MM.1S (cell line): ENCODE measurements around the gene FGGY.

ENCODE experiments used
- DNase-seq: peaks from one replicate; pipeline ENCODE4 v3.0.0-alpha.2; 2015
- H2AFZ ChIP-seq: fragments of 300-600 bp; sonication (generic); 2 replicates; pipeline ENCODE4 v1.6.0; 2016; ENCODE audit warnings: antibody characterized with exemption, low read length
- H3F3A ChIP-seq: fragments of 300-600 bp; sonication (generic); 2 replicates; pipeline ENCODE4 v1.6.1; 2016; ENCODE audit warnings: mild to moderate bottlenecking, antibody characterized with exemption, low read length, moderate library complexity, mixed read lengths; ENCODE audit not compliant: insufficient read depth
- H3K27ac ChIP-seq: fragments of 300-600 bp; sonication (generic); 2 replicates; pipeline ENCODE4 v1.5.1; 2016; ENCODE audit warnings: mild to moderate bottlenecking, low read length
- H3K27me3 ChIP-seq: fragments of 300-600 bp; sonication (generic); replicated peaks from 2 replicates; pipeline ENCODE4 v1.6.0; 2016; ENCODE audit warnings: low read length; ENCODE audit not compliant: insufficient read depth
- H3K36me3 ChIP-seq: fragments of 300-600 bp; sonication (generic); replicated peaks from 2 replicates; pipeline ENCODE4 v1.6.1; 2016; ENCODE audit warnings: mild to moderate bottlenecking, low read length, mixed read lengths; ENCODE audit not compliant: insufficient read depth
- H3K4me1 ChIP-seq: fragments of 300-600 bp; sonication (generic); 2 replicates; pipeline ENCODE4 v1.6.1; 2016; ENCODE audit warnings: low read length, mixed read lengths
- H3K4me2 ChIP-seq: fragments of 300-600 bp; sonication (generic); 2 replicates; pipeline ENCODE4 v1.6.0; 2016; ENCODE audit warnings: low read depth, low read length
- H3K4me3 ChIP-seq: fragments of 300-600 bp; sonication (generic); 2 replicates; pipeline ENCODE4 v1.5.1; 2016; ENCODE audit warnings: low read length, mixed read lengths
- H3K79me2 ChIP-seq: fragments of 300-600 bp; sonication (generic); 2 replicates; pipeline ENCODE4 v1.6.1; 2016; ENCODE audit warnings: mixed run types, low read length, mixed read lengths
- H3K9ac ChIP-seq: fragments of 300-600 bp; sonication (generic); 2 replicates; pipeline ENCODE4 v1.6.1; 2016; ENCODE audit warnings: low read length, mixed read lengths
- H3K9me2 ChIP-seq: fragments of 300-600 bp; sonication (generic); replicated peaks from 2 replicates; pipeline ENCODE4 v1.6.1; 2016; ENCODE audit warnings: mild to moderate bottlenecking, low read length, mixed read lengths; ENCODE audit not compliant: insufficient read depth
- H3K9me3 ChIP-seq: fragments of 300-600 bp; sonication (generic); replicated peaks from 2 replicates; pipeline ENCODE4 v1.6.1; 2016; ENCODE audit warnings: mild to moderate bottlenecking, low read length, mixed read lengths; ENCODE audit not compliant: insufficient read depth
- H4K20me1 ChIP-seq: fragments of 300-600 bp; sonication (generic); 2 replicates; pipeline ENCODE4 v1.6.1; 2016; ENCODE audit warnings: mild to moderate bottlenecking, low read length, moderate library complexity, mixed read lengths; ENCODE audit not compliant: insufficient read depth
- CTCF ChIP-seq: fragments of 300-600 bp; sonication (generic); IDR thresholded peaks from 2 replicates; pipeline ENCODE4 v1.5.1; 2016; ENCODE audit warnings: antibody characterized with exemption, low read length, mixed read lengths
- EZH2 ChIP-seq: fragments of 300-600 bp; sonication (generic); optimal IDR thresholded peaks from 2 replicates; pipeline ENCODE3; 2017; ENCODE audit warnings: low read depth, mild to moderate bottlenecking, antibody characterized with exemption, low read length, mixed read lengths
- EZH2phosphoT487 ChIP-seq: fragments of 300-600 bp; sonication (generic); IDR thresholded peaks from 2 replicates; pipeline ENCODE4 v1.6.1; 2018; ENCODE audit warnings: antibody characterized with exemption, low read length

The FGGY gene

GRCh38 chr1:59737638-59738037, 440.7 kb downstream of the FGGY start:
- Histone ChIP-seq H3K27ac (no peak overlapping the region), H4K20me1 (no peaks in the 10 kb centered on the region), H3K4me2 (no peak overlapping the region), H3K4me1 (no peaks in the 10 kb centered on the region), H3K9me2 (no peaks in the 10 kb centered on the region), H3K36me3 (no peaks in the 10 kb centered on the region), H3F3A (no peaks in the 10 kb centered on the region), H3K79me2 (no peaks in the 10 kb centered on the region), H3K4me3 (no peak overlapping the region), H3K27me3 (no peaks in the 10 kb centered on the region), H3K9me3 (no peaks in the 10 kb centered on the region), H3K9ac (no peak overlapping the region), H2AFZ (no peak overlapping the region)
- TF ChIP-seq EZH2 (no peak), EZH2phosphoT487 (no peak), CTCF (no peak)
- DNase-seq: no peak

- DNase-seq: no peak
Observed at GRCh38 chr1:59738152-59738551, 441.3 kb downstream of the FGGY start.

GRCh38 chr1:59738591-59739015, 441.7 kb downstream of the FGGY start:
- no peak for TF ChIP-seq EZH2phosphoT487
- no peak for TF ChIP-seq EZH2
- no peak for TF ChIP-seq CTCF
- H3K79me2 ChIP-seq: no peaks in the 10 kb centered on the region
- no peak overlapping the region for H3K4me2 ChIP-seq
- H3K27me3 ChIP-seq: no peaks in the 10 kb centered on the region
- no peak for DNase-seq
- H2AFZ ChIP-seq: no peak overlapping the region
- no peaks in the 10 kb centered on the region for H4K20me1 ChIP-seq
- no peaks in the 10 kb centered on the region for H3F3A ChIP-seq
- no peaks in the 10 kb centered on the region for H3K4me1 ChIP-seq
- no peak overlapping the region for H3K9ac ChIP-seq
- H3K9me2 ChIP-seq: no peaks in the 10 kb centered on the region
- H3K9me3 ChIP-seq: no peaks in the 10 kb centered on the region
- H3K36me3 ChIP-seq: no peaks in the 10 kb centered on the region
- no peak overlapping the region for H3K27ac ChIP-seq
- H3K4me3 ChIP-seq: no peak overlapping the region

More at GRCh38 chr1:59738152-59738551, 441.3 kb downstream of the FGGY start:
- no peak overlapping the region for H3K9ac ChIP-seq
- H3K4me1 ChIP-seq: no peaks in the 10 kb centered on the region
- no peaks in the 10 kb centered on the region for H3K36me3 ChIP-seq
- H3K4me2 ChIP-seq: no peak overlapping the region
- no peaks in the 10 kb centered on the region for H3F3A ChIP-seq
- H4K20me1 ChIP-seq: no peaks in the 10 kb centered on the region
- H3K4me3 ChIP-seq: no peak overlapping the region
- no peak overlapping the region for H2AFZ ChIP-seq
- no peak overlapping the region for H3K27ac ChIP-seq
- no peaks in the 10 kb centered on the region for H3K79me2 ChIP-seq
- no peaks in the 10 kb centered on the region for H3K27me3 ChIP-seq
- no peaks in the 10 kb centered on the region for H3K9me2 ChIP-seq
- H3K9me3 ChIP-seq: no peaks in the 10 kb centered on the region
- no peak for TF ChIP-seq EZH2phosphoT487
- no peak for TF ChIP-seq CTCF
- TF ChIP-seq EZH2: no peak
